GM23338 (cell line): ENCODE data around the gene ZNF830. TPM values are rescaled to one million over a fixed set of nuclear protein-coding genes. Genes with fewer than 3 reads are reported as not detected.

ENCODE experiments used
- ATAC-seq: fragments of 200-7000 bp; cut with Tn5 transposase; 3 replicates; pipeline ENCODE4 v1.9.1; 2020
- DNase-seq: peaks from one replicate; pipeline ENCODE4 v3.0.0-alpha.2; 2015; ENCODE audit warnings: low spot score
- H2AFZ ChIP-seq: fragments of 200-600 bp; sonication (generic); 2 replicates; pipeline ENCODE4 v1.8.0; 2016; ENCODE audit warnings: antibody characterized with exemption, mild to moderate bottlenecking, moderate library complexity
- H3F3A ChIP-seq: fragments of 200-600 bp; sonication (generic); replicated peaks from 2 replicates; pipeline ENCODE4 v1.8.0; 2017; ENCODE audit warnings: antibody characterized with exemption, mixed run types, low read depth
- H3K27ac ChIP-seq: fragments of 200-600 bp; sonication (generic); 2 replicates; pipeline ENCODE4 v1.6.1; 2016; ENCODE audit warnings: low read depth
- H3K27me3 ChIP-seq: fragments of 200-600 bp; sonication (generic); 2 replicates; pipeline ENCODE4 v1.8.0; 2016; ENCODE audit warnings: mild to moderate bottlenecking, mixed run types, moderate library complexity; ENCODE audit not compliant: insufficient read depth
- H3K36me3 ChIP-seq: fragments of 200-600 bp; sonication (generic); 2 replicates; pipeline ENCODE4 v1.8.0; 2016; ENCODE audit warnings: mild to moderate bottlenecking; ENCODE audit not compliant: insufficient read depth
- H3K4me1 ChIP-seq: fragments of 200-600 bp; sonication (generic); 2 replicates; pipeline ENCODE4 v1.8.0; 2016; ENCODE audit warnings: mild to moderate bottlenecking, moderate library complexity; ENCODE audit not compliant: insufficient read depth
- H3K4me2 ChIP-seq: fragments of 200-600 bp; sonication (generic); 2 replicates; pipeline ENCODE4 v1.7.1; 2017; ENCODE audit warnings: mixed run types
- H3K4me3 ChIP-seq: fragments of 200-600 bp; sonication (generic); 2 replicates; pipeline ENCODE4 v1.6.1; 2016; ENCODE audit warnings: mixed run types
- H3K79me2 ChIP-seq: fragments of 200-600 bp; sonication (generic); replicated peaks from 2 replicates; pipeline ENCODE4 v1.8.0; 2017; ENCODE audit warnings: mild to moderate bottlenecking; ENCODE audit not compliant: insufficient read depth
- H3K9me2 ChIP-seq: fragments of 200-600 bp; sonication (generic); 2 replicates; pipeline ENCODE4 v1.8.0; 2017; ENCODE audit not compliant: insufficient read depth
- H4K20me1 ChIP-seq: fragments of 200-600 bp; sonication (generic); replicated peaks from 2 replicates; pipeline ENCODE4 v1.8.0; 2017; ENCODE audit warnings: mild to moderate bottlenecking; ENCODE audit not compliant: insufficient read depth
- H3K27ac Mint-ChIP-seq: 2 replicates; pipeline ENCODE4 v1.8.0; 2020; ENCODE audit warnings: inconsistent platforms, mild to moderate bottlenecking, moderate library complexity, mixed read lengths
- H3K27me3 Mint-ChIP-seq: 3 replicates; pipeline ENCODE4 v1.8.0; 2022; ENCODE audit warnings: low read depth, mild to moderate bottlenecking, moderate library complexity, mixed read lengths, inconsistent platforms; ENCODE audit not compliant: insufficient read depth, poor library complexity
- H3K36me3 Mint-ChIP-seq: 3 replicates; pipeline ENCODE4 v1.8.0; 2021; ENCODE audit warnings: low read depth, mild to moderate bottlenecking, inconsistent platforms, moderate library complexity, mixed read lengths
- H3K4me1 Mint-ChIP-seq: 3 replicates; pipeline ENCODE4 v1.8.0; 2020; ENCODE audit warnings: mild to moderate bottlenecking, inconsistent platforms, mixed read lengths
- H3K4me3 Mint-ChIP-seq: 3 replicates; pipeline ENCODE4 v1.8.0; 2021; ENCODE audit warnings: moderate library complexity, mild to moderate bottlenecking, inconsistent platforms, mixed read lengths
- H3K9me3 Mint-ChIP-seq: 3 replicates; pipeline ENCODE4 v1.8.0; 2020; ENCODE audit warnings: moderate library complexity, mild to moderate bottlenecking, inconsistent platforms, mixed read lengths
- CREB1 ChIP-seq: fragments of 250-450 bp; sonication (Bioruptor Pico); IDR thresholded peaks from 2 replicates; pipeline ENCODE4 v1.5.0; 2020; ENCODE audit warnings: low read depth, mild to moderate bottlenecking, moderate library complexity
- EZH2 ChIP-seq: fragments of 200-600 bp; sonication (generic); IDR thresholded peaks from one replicate; pipeline ENCODE4 v1.8.0; 2017; ENCODE audit warnings: antibody characterized with exemption, mild to moderate bottlenecking, low read depth; ENCODE audit not compliant: unreplicated experiment
- JUNB ChIP-seq: IDR thresholded peaks from one replicate; pipeline ENCODE4 v1.6.1; 2016; ENCODE audit warnings: antibody characterized with exemption; ENCODE audit not compliant: unreplicated experiment
- NANOG ChIP-seq: IDR thresholded peaks from 2 replicates; pipeline ENCODE4 v1.6.1; 2016; ENCODE audit warnings: antibody characterized with exemption, borderline replicate concordance
- POLR2AphosphoS5 ChIP-seq: IDR thresholded peaks from 2 replicates; pipeline ENCODE4 v1.6.1; 2016; ENCODE audit warnings: antibody characterized with exemption, low read depth
- STAT1 ChIP-seq: IDR thresholded peaks from one replicate; pipeline ENCODE4 v1.6.1; 2016; ENCODE audit warnings: antibody characterized with exemption; ENCODE audit not compliant: unreplicated experiment
- ZNF114 ChIP-seq: fragments of 250-450 bp; sonication (Bioruptor Pico); IDR thresholded peaks from 2 replicates; pipeline ENCODE4 v1.5.0; 2020; ENCODE audit warnings: mild to moderate bottlenecking, moderate library complexity
- ZNF331 ChIP-seq: fragments of 250-450 bp; sonication (Bioruptor Pico); IDR thresholded peaks from 2 replicates; pipeline ENCODE4 v1.5.0; 2020; ENCODE audit warnings: low read depth, mild to moderate bottlenecking, moderate library complexity
- polyA plus RNA-seq: library from polyadenylated mRNA; unstranded; fragments of >200 nt; fragmentation: Nextera tagmentation; extraction: Ambion mirVana; gene quantifications from 2 replicates; pipeline ENCODE4 v1.2.1, GENCODE V29; 2016
- total RNA-seq: library from RNA; depleted of rRNA; stranded (reverse); fragments of >200 nt; shearing (Covaris generic); gene quantifications from 2 replicates; pipeline ENCODE4 v1.2.3, GENCODE V29; 2014
- TF ChIP-seq, protein P1 (sequence below): fragments of 250-450 bp; sonication (Bioruptor Pico); IDR thresholded peaks from 2 replicates; pipeline ENCODE4 v1.5.0; 2020; ENCODE audit warnings: mild to moderate bottlenecking, moderate library complexity
- TF ChIP-seq, protein P2 (sequence below), 2 experiments: fragments of 200-600 bp in 1 of 2; sonication (generic) in 1 of 2; conservative IDR thresholded peaks; 2 replicates each; pipeline versions ENCODE4 v1.5.1 to v1.6.1; 2016 to 2017; ENCODE audit warnings: antibody characterized with exemption in 2 of 2, low read depth in 2 of 2, mild to moderate bottlenecking in 2 of 2, moderate library complexity in 1 of 2
- TF ChIP-seq, protein P3 (sequence below): IDR thresholded peaks from 2 replicates; pipeline ENCODE4 v1.6.1; 2016; ENCODE audit warnings: antibody characterized with exemption

Gene ZNF830
- total and polyA plus RNA-seq, 2 experiments from 2014 or later = 12.8 to 22.3 TPM

DNA sequence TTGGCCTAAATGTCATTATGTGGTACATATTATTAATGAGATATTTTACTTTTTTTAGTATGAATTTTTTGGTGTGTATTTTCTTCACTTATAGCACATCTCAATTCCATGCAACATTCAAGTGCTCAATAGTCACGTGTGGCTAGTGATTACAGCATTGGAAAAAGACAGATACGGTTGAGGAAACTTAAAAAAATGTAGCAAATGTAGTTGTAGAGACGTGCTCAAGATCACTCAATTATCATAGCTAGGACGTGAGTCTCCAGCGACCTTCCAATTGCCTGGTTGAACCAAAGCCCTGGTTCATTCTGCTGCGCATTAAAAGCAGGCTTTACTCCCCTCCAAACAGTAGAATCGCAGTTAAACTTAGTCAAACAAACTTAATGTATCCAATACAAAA, 17.8 kb downstream of the ZNF830 start:
- DNase-seq (no peak), ATAC-seq (no peak)
- peak overlapping the region; percentile 92 for H3K4me3 Mint-ChIP-seq
- peaks cover 11% of the 10 kb centered on the region for H3K27me3 Mint-ChIP-seq
- H3K4me1 ChIP-seq = peaks cover 11% of the 10 kb centered on the region; the same call in 1 of the 2 replicates
- TF ChIP-seq CREB1 = no peak
- no peak for TF ChIP-seq NANOG
- TF ChIP-seq STAT1 = no peak
- no peak for TF ChIP-seq POLR2AphosphoS5
- no peak for TF ChIP-seq JUNB
- TF ChIP-seq, protein P1, sequence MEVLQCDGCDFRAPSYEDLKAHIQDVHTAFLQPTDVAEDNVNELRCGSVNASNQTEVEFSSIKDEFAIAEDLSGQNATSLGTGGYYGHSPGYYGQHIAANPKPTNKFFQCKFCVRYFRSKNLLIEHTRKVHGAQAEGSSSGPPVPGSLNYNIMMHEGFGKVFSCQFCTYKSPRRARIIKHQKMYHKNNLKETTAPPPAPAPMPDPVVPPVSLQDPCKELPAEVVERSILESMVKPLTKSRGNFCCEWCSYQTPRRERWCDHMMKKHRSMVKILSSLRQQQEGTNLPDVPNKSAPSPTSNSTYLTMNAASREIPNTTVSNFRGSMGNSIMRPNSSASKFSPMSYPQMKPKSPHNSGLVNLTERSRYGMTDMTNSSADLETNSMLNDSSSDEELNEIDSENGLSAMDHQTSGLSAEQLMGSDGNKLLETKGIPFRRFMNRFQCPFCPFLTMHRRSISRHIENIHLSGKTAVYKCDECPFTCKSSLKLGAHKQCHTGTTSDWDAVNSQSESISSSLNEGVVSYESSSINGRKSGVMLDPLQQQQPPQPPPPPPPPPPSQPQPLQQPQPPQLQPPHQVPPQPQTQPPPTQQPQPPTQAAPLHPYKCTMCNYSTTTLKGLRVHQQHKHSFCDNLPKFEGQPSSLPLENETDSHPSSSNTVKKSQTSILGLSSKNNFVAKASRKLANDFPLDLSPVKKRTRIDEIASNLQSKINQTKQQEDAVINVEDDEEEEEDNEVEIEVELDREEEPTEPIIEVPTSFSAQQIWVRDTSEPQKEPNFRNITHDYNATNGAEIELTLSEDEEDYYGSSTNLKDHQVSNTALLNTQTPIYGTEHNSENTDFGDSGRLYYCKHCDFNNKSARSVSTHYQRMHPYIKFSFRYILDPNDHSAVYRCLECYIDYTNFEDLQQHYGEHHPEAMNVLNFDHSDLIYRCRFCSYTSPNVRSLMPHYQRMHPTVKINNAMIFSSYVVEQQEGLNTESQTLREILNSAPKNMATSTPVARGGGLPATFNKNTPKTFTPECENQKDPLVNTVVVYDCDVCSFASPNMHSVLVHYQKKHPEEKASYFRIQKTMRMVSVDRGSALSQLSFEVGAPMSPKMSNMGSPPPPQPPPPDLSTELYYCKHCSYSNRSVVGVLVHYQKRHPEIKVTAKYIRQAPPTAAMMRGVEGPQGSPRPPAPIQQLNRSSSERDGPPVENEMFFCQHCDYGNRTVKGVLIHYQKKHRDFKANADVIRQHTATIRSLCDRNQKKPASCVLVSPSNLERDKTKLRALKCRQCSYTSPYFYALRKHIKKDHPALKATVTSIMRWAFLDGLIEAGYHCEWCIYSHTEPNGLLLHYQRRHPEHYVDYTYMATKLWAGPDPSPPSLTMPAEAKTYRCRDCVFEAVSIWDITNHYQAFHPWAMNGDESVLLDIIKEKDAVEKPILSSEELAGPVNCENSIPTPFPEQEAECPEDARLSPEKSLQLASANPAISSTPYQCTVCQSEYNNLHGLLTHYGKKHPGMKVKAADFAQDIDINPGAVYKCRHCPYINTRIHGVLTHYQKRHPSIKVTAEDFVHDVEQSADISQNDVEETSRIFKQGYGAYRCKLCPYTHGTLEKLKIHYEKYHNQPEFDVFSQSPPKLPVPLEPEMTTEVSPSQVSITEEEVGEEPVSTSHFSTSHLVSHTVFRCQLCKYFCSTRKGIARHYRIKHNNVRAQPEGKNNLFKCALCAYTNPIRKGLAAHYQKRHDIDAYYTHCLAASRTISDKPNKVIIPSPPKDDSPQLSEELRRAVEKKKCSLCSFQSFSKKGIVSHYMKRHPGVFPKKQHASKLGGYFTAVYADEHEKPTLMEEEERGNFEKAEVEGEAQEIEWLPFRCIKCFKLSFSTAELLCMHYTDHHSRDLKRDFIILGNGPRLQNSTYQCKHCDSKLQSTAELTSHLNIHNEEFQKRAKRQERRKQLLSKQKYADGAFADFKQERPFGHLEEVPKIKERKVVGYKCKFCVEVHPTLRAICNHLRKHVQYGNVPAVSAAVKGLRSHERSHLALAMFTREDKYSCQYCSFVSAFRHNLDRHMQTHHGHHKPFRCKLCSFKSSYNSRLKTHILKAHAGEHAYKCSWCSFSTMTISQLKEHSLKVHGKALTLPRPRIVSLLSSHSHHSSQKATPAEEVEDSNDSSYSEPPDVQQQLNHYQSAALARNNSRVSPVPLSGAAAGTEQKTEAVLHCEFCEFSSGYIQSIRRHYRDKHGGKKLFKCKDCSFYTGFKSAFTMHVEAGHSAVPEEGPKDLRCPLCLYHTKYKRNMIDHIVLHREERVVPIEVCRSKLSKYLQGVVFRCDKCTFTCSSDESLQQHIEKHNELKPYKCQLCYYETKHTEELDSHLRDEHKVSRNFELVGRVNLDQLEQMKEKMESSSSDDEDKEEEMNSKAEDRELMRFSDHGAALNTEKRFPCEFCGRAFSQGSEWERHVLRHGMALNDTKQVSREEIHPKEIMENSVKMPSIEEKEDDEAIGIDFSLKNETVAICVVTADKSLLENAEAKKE (CRISPR knock-in tag) = no peak
- TF ChIP-seq, protein P2, sequence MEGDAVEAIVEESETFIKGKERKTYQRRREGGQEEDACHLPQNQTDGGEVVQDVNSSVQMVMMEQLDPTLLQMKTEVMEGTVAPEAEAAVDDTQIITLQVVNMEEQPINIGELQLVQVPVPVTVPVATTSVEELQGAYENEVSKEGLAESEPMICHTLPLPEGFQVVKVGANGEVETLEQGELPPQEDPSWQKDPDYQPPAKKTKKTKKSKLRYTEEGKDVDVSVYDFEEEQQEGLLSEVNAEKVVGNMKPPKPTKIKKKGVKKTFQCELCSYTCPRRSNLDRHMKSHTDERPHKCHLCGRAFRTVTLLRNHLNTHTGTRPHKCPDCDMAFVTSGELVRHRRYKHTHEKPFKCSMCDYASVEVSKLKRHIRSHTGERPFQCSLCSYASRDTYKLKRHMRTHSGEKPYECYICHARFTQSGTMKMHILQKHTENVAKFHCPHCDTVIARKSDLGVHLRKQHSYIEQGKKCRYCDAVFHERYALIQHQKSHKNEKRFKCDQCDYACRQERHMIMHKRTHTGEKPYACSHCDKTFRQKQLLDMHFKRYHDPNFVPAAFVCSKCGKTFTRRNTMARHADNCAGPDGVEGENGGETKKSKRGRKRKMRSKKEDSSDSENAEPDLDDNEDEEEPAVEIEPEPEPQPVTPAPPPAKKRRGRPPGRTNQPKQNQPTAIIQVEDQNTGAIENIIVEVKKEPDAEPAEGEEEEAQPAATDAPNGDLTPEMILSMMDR (conservative IDR thresholded peaks at IDR 0.05; ENCODE audit: low read depth in 2 of 2) = no peak
- no peak for TF ChIP-seq EZH2
- TF ChIP-seq, protein P3, sequence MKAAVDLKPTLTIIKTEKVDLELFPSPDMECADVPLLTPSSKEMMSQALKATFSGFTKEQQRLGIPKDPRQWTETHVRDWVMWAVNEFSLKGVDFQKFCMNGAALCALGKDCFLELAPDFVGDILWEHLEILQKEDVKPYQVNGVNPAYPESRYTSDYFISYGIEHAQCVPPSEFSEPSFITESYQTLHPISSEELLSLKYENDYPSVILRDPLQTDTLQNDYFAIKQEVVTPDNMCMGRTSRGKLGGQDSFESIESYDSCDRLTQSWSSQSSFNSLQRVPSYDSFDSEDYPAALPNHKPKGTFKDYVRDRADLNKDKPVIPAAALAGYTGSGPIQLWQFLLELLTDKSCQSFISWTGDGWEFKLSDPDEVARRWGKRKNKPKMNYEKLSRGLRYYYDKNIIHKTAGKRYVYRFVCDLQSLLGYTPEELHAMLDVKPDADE = no peak
- no peak for TF ChIP-seq ZNF114
- no peak for TF ChIP-seq ZNF331 (CRISPR knock-in tag)
- no peaks in the 10 kb centered on the region for H3K27me3 ChIP-seq
- H2AFZ ChIP-seq = peak overlapping the region; percentile 12; the same call in 1 of the 2 replicates
- no peak overlapping the region for H3K27ac Mint-ChIP-seq
- H3K9me3 Mint-ChIP-seq = no peaks in the 10 kb centered on the region
- peaks cover 22% of the 10 kb centered on the region for H3K4me1 Mint-ChIP-seq
- H4K20me1 ChIP-seq = 0 out of 2 replicates have a peak, but pooled peaks cover 2% of the 10 kb centered on the region
- peaks cover 34% of the 10 kb centered on the region for H3K79me2 ChIP-seq
- H3K27ac ChIP-seq = no peak overlapping the region
- H3K36me3 Mint-ChIP-seq = peaks cover 17% of the 10 kb centered on the region
- H3K36me3 ChIP-seq = no peaks in the 10 kb centered on the region
- no peaks in the 10 kb centered on the region for H3F3A ChIP-seq
- peak overlapping the region; percentile 66; the same call in 1 of the 2 replicates for H3K4me3 ChIP-seq
- no peaks in the 10 kb centered on the region for H3K9me2 ChIP-seq
- H3K4me2 ChIP-seq = peak overlapping the region; percentile 85
